ENCODE results near the gene BAHCC1. TPM values are rescaled to one million over a fixed set of nuclear protein-coding genes. Genes with fewer than 3 reads are reported as not detected.

Gene BAHCC1
- total and polyA plus RNA-seq, 2 of the 4 experiments (the other 2 are of a cell fraction): 0.36 to 7.8 TPM

DNA sequence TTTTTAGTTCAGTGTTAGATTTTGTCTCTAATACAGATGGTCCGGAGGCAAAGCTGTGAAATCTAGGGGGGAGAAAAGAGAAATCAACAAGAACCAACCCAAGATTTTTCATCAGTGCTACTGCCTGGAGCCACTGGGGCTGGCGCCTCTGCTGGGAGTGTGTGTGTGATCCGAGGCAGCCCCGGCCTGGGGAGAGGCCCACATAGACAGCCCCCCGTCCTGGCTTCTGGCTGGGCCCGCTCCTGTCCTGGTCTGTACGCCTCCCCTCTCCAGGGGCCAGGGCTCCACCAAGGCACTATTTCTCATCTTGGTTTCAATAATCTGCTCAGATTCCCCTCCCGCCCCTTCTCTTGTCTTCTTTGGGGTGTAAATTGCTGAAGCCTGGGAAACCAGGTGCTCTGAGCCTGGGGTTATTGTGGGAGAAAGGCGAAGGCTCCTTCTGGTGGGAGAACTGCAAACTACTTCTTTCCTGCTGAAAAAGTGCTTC lies 7.8 kb downstream of the BAHCC1 start:
- POLR2A ChIA-PET (ENCODE audit: unreplicated experiment): no interaction called here
- CTCF ChIA-PET: interaction anchor here (1.3 kb wide), 1 partner anchor 10 kb away, joined by 4 read pairs; no protein-coding TSS in a partner anchor
- peak overlapping the region; percentile 54 to 65; a peak in 3 of 4 replicates for H4K8ac ChIP-seq (ENCODE audit: low read depth in 2 of 2, low read length in 2 of 2)
- peaks cover 16 to 68% of the 10 kb centered on the region in 2 experiments; a peak in 3 of 4 replicates for H3K79me1 ChIP-seq (ENCODE audit: low read depth in 1 of 2, low read length in 2 of 2)
- H3K56ac ChIP-seq (ENCODE audit: extremely low read depth, insufficient read depth, low read length): no peak overlapping the region
- H3K4ac ChIP-seq (ENCODE audit: low read depth, low read length): peak overlapping the region; percentile 71
- H3K4me1 ChIP-seq (ENCODE audit: control insufficient read depth, insufficient read depth, low read length): peaks cover 37% of the 10 kb centered on the region
- no TSS peak for BruUV-seq (replicated peaks)
- H2BK120ac ChIP-seq (ENCODE audit: low read depth, low read length): peak overlapping the region; percentile 2; the same call in 1 of the 2 replicates
- ATAC-seq (ENCODE audit: low read depth): no peak
- H4K20me1 ChIP-seq (ENCODE audit: insufficient read depth, low read length): peaks cover 4% of the 10 kb centered on the region; the same call in 1 of the 2 replicates
- H2BK15ac ChIP-seq (ENCODE audit: low read depth, low read length): no peak overlapping the region; the same call in 2 of the 3 replicates
- H3K4me2 ChIP-seq (ENCODE audit: low read depth, low read length): no peak overlapping the region
- in situ Hi-C loops (cut with MboI; ENCODE audit: low sequenced_read_pairs) (no loop called here), intact Hi-C loops (cut with micrococcal nuclease) (no loop called here), dilution Hi-C loops (cut with HindIII; ENCODE audit: low sequenced_read_pairs, unreplicated experiment) (no loop called here)
- 0 out of 2 replicates have a peak overlapping the region, but pooled peaks have one; percentile 25 for H3K9ac ChIP-seq (ENCODE audit: low read depth, low read length)
- H4K91ac ChIP-seq (ENCODE audit: insufficient read depth, low read depth, low read length): peak overlapping the region; percentile 47
- H3K27me3 ChIP-seq (ENCODE audit: control insufficient read depth, insufficient read depth, low read length): no peaks in the 10 kb centered on the region
- no peaks in the 10 kb centered on the region for H3K9me3 ChIP-seq (ENCODE audit: control insufficient read depth, insufficient read depth, low read length)
- H2AFZ ChIP-seq (replicated peaks; ENCODE audit: low read length, poor library complexity): peak overlapping the region; percentile 16
- H2BK20ac ChIP-seq (ENCODE audit: low read depth, low read length): no peak overlapping the region
- H3K14ac ChIP-seq (replicated peaks; ENCODE audit: low read depth, low read length): 0 out of 2 replicates have a peak overlapping the region, but pooled peaks have one; percentile 42
- no CpG with 5 or more reads among the region's 9 CpGs for WGBS, 2 experiments (ENCODE audit: extremely low coverage in 2 of 2, insufficient read length in 1 of 2)
- peak overlapping the region; percentile 18; the same call in 1 of the 2 replicates for H3K27ac ChIP-seq (ENCODE audit: insufficient read depth, low read length)
- H2BK5ac ChIP-seq (ENCODE audit: low read depth, low read length, poor library complexity, severe bottlenecking): no peak overlapping the region
- TF ChIP-seq NFE2L2 (IDR thresholded peaks at IDR 0.05; ENCODE audit: low read depth, low read length) (no peak), SMC3 (IDR thresholded peaks at IDR 0.05; ENCODE audit: low read depth, low read length) (peak; percentile 17; the same call in 1 of the 2 replicates), BHLHE40 (IDR thresholded peaks at IDR 0.05; ENCODE audit: low read depth, low read length) (no peak), USF2 (IDR thresholded peaks at IDR 0.05; ENCODE audit: low read depth, low read length) (no peak), RCOR1 (IDR thresholded peaks at IDR 0.05; ENCODE audit: insufficient replicate concordance, low read length) (no peak), CEBPB (IDR thresholded peaks at IDR 0.05; ENCODE audit: low read depth, low read length) (no peak), CHD1 (IDR thresholded peaks at IDR 0.05; ENCODE audit: low read depth, low read length) (no peak), RFX5 (IDR thresholded peaks at IDR 0.05; ENCODE audit: low read depth, low read length) (no peak), MXI1 (IDR thresholded peaks at IDR 0.05; ENCODE audit: borderline replicate concordance, low read depth, low read length) (no peak), MAZ (IDR thresholded peaks at IDR 0.05; ENCODE audit: borderline replicate concordance, low read depth, low read length) (no peak), RAD21 (IDR thresholded peaks at IDR 0.05; ENCODE audit: low read length) (peak; percentile 28; the same call in 1 of the 2 replicates)
- TF ChIP-seq, protein P1, sequence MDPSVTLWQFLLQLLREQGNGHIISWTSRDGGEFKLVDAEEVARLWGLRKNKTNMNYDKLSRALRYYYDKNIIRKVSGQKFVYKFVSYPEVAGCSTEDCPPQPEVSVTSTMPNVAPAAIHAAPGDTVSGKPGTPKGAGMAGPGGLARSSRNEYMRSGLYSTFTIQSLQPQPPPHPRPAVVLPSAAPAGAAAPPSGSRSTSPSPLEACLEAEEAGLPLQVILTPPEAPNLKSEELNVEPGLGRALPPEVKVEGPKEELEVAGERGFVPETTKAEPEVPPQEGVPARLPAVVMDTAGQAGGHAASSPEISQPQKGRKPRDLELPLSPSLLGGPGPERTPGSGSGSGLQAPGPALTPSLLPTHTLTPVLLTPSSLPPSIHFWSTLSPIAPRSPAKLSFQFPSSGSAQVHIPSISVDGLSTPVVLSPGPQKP (IDR thresholded peaks at IDR 0.05; ENCODE audit: borderline replicate concordance, low read depth, low read length): no peak
- TF ChIP-seq, protein P2, sequence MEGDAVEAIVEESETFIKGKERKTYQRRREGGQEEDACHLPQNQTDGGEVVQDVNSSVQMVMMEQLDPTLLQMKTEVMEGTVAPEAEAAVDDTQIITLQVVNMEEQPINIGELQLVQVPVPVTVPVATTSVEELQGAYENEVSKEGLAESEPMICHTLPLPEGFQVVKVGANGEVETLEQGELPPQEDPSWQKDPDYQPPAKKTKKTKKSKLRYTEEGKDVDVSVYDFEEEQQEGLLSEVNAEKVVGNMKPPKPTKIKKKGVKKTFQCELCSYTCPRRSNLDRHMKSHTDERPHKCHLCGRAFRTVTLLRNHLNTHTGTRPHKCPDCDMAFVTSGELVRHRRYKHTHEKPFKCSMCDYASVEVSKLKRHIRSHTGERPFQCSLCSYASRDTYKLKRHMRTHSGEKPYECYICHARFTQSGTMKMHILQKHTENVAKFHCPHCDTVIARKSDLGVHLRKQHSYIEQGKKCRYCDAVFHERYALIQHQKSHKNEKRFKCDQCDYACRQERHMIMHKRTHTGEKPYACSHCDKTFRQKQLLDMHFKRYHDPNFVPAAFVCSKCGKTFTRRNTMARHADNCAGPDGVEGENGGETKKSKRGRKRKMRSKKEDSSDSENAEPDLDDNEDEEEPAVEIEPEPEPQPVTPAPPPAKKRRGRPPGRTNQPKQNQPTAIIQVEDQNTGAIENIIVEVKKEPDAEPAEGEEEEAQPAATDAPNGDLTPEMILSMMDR (conservative IDR thresholded peaks at IDR 0.05; ENCODE audit: low read depth, low read length): peak; percentile 29; the same call in 1 of the 2 replicates
- H4K5ac ChIP-seq (ENCODE audit: low read depth, low read length): no peak overlapping the region; the same call in 1 of the 2 replicates
- H3K36me3 ChIP-seq (ENCODE audit: control insufficient read depth, insufficient read depth, low read length): peaks cover 2% of the 10 kb centered on the region; the same call in 1 of the 2 replicates
- peak overlapping the region; percentile 73 for H2AK9ac ChIP-seq (replicated peaks; ENCODE audit: low read depth, low read length, poor library complexity)
- H3K23ac ChIP-seq (ENCODE audit: low read depth, low read length): peak overlapping the region; percentile 52
- H2AK5ac ChIP-seq (ENCODE audit: low read depth, low read length): peak overlapping the region; percentile 33; the same call in 1 of the 2 replicates
- peaks cover 3% of the 10 kb centered on the region; the same call in 1 of the 2 replicates for H3K9me1 ChIP-seq (ENCODE audit: insufficient read depth, low read length)
- no peak overlapping the region for H3K4me3 ChIP-seq (ENCODE audit: insufficient read depth, low read depth, low read length)
- H3K18ac ChIP-seq (ENCODE audit: low read depth, low read length): no peak overlapping the region
- DNase-seq: peak; percentile 46
